ENCODE data around the gene CEP95.
"Not testable (repeated sequence)": the region's sequence is repeated elsewhere in the genome, so short reads cannot be mapped to it uniquely, and the experiment has no call there.

Gene CEP95

DNA sequence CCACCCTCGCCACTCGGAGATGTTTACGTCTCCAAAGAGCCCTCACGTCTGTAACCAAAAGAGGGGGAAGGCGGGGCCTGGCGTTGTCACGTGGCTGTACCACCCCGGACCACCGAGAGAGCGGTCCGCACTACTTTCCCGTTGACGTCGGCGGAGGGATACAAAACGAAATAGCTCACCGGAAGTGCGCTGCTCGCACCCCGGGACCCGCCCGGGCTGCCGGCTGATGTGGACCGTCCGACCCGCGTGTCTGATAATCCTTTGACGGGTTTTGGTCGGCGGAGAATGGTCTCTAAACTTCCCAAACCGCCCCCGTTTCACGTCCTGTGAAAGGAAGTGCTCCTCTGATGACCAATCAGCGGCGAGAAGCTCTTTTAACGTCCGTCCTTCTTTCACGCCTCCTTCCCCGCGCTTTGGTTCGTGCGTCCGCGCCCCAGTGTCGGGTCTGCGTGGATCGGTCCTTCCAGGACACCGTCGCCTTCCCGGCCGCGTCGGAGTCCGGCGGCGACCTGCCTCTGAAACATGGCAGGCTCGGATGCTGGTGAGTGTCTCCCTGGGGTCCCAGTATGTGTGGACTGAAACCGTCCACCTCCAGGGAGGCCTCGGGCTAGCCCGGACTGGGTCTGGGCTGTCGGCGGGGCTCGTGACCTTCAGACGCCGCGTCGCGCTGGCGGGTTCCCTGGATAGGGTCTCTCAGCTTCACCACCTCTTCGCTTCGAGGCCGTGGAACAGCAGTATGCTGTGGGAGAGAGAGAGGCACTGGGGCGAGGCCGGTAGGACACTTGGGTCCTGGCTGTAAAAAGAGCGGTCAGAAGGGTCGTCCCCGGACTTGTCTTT, at the start of gene CEP95:
CEP95 (plus strand) TSS at position 402 of the 837 bp plus-strand sequence; CDS start at position 523, 121 bp downstream.
- DNase-seq (ENCODE audit: low read depth): peak; percentile 89

GRCh38 chr17:64457156-64457555, 49.6 kb upstream of the CEP95 start:
- DNase-seq (ENCODE audit: low read depth): no peak

- no peak for DNase-seq (ENCODE audit: low read depth)
These were observed 48.0 kb upstream of the CEP95 start for GRCh38 chr17:64458756-64459155.

GRCh38 chr17:64459284-64459747, 47.5 kb upstream of the CEP95 start:
- DNase-seq (ENCODE audit: low read depth): no peak

DNA sequence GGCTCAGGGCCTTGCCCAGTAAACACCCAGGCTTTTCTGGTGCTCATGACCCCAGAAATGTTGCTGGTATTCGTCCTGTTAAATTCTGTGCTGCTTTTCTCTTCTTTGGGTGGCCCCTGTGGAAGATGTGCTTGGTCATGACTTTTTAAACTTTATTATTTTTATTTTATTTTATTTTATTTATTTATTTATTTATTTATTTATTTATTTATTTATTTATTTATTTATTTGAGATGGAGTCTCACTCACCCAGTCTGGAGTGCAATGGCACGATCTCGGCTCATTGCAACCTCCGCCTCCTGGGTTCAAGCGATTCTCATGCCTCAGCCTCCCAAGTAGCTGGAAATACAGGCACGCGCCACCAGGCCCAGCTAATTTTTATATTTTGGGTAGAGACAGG, 47.0 kb upstream of the CEP95 start:
- not testable (repeated sequence) for DNase-seq (ENCODE audit: low read depth)

DNA sequence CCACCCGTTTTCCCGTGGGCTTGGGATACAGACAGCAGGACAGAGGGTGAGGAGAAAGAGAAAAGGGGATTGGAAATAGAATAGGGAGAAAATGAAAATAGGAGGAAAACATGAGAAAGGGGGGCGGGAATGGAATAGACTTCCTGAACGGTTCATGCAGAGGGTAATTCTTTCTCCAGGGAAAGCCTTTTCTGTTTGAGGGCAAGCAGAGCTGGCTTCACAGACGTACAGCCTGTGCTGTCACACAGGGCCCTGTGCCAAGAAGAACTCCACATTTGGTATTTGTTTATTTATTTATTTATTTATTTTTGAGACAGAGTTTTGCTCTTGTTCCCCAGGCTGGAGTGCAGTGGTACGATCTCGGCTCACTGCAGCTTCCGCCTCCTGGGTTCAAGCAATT, 45.8 kb upstream of the CEP95 start:
- DNase-seq (ENCODE audit: low read depth): no peak

- DNase-seq (ENCODE audit: low read depth): no peak
These were observed 45.0 kb upstream of the CEP95 start for GRCh38 chr17:64461788-64462187.

- DNase-seq (ENCODE audit: low read depth): no peak
These were observed 40.6 kb upstream of the CEP95 start for GRCh38 chr17:64466019-64466735.

DNA sequence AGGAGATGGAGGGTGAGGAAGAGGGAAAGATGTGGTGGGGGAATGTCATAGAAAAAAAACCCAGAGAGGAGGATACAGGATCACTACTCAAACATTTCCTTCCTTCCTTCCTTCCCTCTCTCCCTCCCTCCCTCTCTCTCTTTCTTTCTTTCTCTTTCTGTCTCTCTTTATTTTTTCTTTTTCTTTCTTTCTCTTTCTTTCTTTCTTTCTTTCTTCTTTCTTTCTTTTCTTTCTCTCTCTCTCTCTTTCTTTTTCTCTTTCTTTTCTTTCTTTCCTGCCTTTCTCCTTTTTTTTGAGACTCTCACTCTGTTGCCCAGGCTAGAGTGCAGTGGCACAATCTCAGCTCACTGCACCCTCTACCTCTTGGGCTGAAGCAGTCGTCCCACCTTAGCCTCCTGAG, 39.9 kb upstream of the CEP95 start:
- not testable (repeated sequence) for DNase-seq (ENCODE audit: low read depth)

DNA sequence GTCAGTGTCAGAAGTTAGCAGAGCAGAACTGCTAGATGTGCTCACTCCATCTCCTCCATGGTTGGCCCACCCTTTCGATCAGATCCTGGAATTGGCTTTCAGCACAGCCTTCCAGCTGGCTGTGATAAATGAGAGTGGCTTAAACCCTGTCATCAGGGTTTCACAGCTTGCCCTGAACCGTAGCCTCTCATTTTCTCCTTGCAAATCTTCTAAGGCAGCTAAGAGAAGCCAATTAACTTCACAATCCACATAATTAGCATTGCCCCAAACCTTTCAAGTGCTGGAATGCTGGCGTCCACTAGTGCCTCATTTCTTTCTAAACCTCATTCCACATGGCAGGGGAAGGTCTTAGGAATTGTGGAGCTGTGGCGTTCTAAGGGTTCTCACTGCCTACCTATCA, 36.2 kb upstream of the CEP95 start:
- no peak for DNase-seq (ENCODE audit: low read depth)

GRCh38 chr17:64471440-64471839, 35.3 kb upstream of the CEP95 start:
- DNase-seq (ENCODE audit: low read depth): no peak

DNA sequence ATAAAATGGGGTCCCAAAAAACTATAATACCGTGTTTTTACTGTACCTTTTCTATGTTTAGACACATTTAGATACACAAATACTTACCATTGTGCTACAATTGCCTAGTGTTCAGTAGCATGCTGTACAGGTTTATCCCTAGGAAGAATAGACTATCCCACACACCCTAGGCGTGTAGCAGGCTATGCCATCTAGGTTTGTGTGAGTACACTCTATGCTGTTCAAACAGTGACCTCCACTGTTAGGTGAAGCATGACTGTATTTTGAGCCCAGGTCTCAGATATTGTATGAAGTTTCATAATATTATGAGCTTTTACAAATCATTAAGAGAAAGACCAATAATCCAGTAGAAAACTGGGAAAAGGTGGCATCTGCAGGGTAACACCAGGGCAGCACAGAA, 34.2 kb upstream of the CEP95 start:
- DNase-seq (ENCODE audit: low read depth): no peak

DNA sequence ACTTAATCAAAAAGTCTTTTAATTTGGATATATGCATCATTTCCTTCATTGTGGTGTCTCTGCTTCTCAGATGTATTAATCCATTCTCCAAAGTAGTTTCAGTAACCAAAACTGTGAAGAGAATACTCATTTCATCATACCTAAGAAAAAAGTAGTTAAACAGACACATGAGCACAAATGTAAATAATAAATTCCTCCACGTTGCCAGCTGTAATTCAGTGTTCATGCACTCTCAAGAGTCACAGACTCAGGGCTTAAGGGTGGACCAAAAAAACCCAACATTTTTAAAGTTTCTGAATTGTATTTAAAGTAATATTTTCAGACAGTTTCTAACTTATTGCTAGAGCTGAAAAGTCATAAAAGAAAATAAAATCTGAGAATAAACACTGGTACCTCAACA, 28.9 kb upstream of the CEP95 start:
- DNase-seq (ENCODE audit: low read depth): no peak

DNA sequence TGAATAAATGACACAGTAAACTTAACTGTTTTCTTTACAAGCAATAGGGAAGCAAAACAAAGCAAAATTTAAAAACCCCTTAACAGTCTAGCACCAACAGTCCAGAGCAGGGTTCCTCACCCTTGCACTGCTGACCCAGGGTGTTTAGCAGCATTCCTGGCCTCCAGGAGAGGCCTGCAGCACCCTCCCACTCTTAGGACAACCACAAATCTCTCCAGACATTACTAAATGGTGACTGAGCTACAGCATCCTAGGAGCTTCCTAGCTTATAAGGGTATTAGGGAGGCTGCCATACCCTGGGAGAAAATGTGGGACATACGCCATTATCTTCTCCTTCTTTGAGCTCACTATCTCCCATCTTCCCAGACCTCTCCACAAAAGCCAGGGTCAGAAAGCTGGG, 25.8 kb upstream of the CEP95 start:
- no peak for DNase-seq (ENCODE audit: low read depth)

GRCh38 chr17:64484380-64484779, 22.4 kb upstream of the CEP95 start:
- no peak for DNase-seq (ENCODE audit: low read depth)

DNA sequence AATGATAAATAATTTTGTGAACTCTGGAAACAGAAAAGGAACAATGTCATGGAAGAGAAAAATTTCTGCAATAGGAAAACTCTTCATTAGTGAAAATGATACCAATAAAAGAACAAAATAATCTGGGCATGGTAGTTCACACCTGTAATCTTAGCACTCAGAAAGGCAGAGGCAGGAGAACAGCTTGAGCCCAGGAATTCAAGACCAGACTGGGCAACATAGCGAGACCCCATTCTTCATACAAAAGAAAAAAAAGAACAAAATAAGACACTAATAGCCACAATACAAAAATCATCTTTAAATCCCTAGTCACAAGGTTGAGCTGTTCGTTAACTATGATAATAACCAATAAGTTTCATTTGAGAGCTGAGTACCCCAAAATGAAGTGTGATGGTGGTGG, 18.5 kb upstream of the CEP95 start:
- DNase-seq (ENCODE audit: low read depth): no peak

DNA sequence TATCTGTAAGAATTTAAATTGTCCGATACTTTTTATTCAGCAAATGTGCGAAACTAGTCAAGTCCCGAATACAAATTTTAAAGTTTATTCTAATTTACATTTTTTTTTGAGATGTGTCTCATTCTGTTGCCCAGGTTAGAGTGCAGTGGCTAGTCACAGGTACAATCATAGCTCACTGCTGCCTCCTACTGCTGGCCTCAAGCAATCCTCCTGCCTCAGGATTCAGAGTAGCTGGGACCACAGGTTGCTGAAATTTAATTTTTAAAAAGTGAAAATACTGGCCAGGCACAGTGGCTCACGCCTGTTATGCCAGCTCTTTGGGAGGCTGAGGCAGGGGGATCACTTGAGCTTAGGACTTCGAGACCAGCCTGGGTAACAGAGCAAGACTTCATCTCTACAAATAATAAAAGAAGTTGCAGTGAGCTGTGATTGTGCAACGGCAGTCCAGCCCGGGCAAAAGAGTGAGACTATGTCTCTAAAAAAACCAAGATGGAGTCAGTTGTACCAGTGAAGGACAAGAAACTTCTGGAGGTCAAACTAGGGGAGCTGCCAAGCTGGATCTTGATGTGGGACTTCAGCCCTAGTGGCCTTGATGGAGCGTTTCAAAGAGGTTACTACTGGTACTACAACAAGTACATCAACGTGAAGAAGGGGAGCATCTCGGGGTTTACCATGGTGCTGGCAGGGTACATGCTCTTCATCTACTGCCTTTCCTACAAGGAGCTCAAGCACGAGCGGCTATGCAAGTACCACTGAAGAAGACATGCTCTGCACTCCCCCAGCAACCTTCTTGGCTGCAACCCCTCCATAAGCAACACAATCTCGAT, 15.5 kb upstream of the CEP95 start:
- DNase-seq (ENCODE audit: low read depth): no peak

DNA sequence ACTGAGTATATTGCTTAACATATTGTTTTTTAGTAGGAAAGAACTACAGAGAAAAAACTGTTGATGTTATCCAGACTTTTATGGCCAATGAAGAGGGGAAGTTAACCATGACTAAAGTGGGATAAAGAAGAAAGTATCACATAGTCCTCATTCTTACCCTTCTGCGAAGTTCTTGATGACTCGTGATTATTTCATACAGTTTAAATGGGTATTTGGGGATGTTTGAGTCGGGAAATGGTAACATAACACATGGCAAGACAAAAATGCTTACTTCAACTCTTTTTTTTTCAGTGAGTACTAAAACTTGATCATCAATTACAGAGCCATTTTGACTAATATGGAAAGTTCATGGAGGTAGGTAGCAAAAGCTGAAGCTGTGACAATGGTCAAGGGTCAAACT, 14.8 kb upstream of the CEP95 start:
- DNase-seq (ENCODE audit: low read depth): no peak

DNA sequence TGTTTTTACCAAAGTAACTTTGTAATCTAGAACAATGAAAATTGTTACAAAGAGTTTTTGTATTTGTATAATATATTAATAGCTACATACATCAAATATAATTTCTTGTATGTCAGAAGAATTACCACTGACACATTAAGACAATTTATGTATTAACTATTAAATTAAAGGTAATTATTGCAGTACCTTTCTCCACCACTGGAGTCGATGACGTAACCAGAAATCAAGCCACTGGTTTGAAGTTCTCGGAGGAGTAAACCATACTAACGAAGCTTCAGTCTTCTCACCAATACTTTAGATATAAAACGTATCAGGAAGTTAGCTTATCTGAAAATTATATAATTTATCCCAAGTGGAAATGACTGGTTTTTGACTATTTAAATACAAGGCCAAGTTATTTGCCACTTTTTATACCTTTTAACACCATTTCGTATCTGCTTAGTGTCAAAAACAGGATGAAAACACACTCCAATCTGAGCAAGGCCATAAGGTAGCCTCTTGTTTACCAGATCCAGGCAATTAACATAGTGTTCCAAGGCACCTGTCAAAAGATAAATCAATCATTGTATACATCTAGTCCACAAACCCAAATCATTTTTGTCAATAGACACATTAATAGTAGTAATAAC, 14.2 kb upstream of the CEP95 start:
- DNase-seq (ENCODE audit: low read depth): no peak

DNA sequence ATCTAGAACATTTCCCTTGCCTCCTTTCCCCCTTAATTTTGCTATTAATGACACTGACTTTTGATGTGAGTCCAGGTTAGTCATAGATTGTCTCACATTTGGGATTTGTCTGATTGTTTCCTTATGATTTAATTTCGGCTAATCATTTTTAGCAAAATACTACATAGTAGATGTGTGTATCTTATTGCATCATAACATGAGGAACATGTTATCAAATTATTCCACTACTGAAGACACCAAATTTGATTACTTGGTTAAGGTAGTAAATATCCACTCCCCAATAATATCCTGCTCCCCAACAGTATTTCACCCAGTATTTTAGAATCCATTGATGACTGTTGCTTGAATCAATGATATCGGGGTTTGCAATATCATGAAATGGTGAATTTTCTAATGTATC, 12.7 kb upstream of the CEP95 start:
- no peak for DNase-seq (ENCODE audit: low read depth)

GRCh38 chr17:64495300-64495699, 11.5 kb upstream of the CEP95 start:
- DNase-seq (ENCODE audit: low read depth): not testable (repeated sequence)

GRCh38 chr17:64496348-64496785, 10.4 kb upstream of the CEP95 start:
- no peak for DNase-seq (ENCODE audit: low read depth)

Data from stimulated activated CD8-positive, alpha-beta memory T cell treated with anti-CD3 and anti-CD28 coated beads, Interleukin-12 subunit alpha, Interleukin-12 subunit beta, amount 100 ng/mL, for 4 hours (primary cell).